Stimulated activated CD4-positive, alpha-beta T cell treated with anti-CD3 and anti-CD28 coated beads, Interleukin-2, amount 100 ng/mL, for 24 hours (primary cell): ENCODE measurements around the gene PRDM15.

Experiments
- DNase-seq, 2 donors: peaks; one replicate each; pipeline ENCODE4 v3.0.0-alpha.2; 2020

Gene PRDM15

GRCh38 chr21:41775149-41775472 is 104.0 kb downstream of the PRDM15 start:
- DNase-seq = no peak

- DNase-seq = no peak
Measured at GRCh38 chr21:41774467-41775148, 104.5 kb downstream of the PRDM15 start.

- DNase-seq = no peak
Measured at GRCh38 chr21:41772351-41773080, 106.6 kb downstream of the PRDM15 start.

- DNase-seq = no peak
Measured at GRCh38 chr21:41771625-41771945, 107.6 kb downstream of the PRDM15 start.

GRCh38 chr21:41770901-41771624 is 108.1 kb downstream of the PRDM15 start:
- no peak for DNase-seq

- DNase-seq = no peak
Measured at GRCh38 chr21:41769933-41770332, 109.2 kb downstream of the PRDM15 start.

- DNase-seq = no peak
Measured at GRCh38 chr21:41769521-41769920, 109.6 kb downstream of the PRDM15 start.

- no peak for DNase-seq
Measured at GRCh38 chr21:41769111-41769510, 110.0 kb downstream of the PRDM15 start.

GRCh38 chr21:41768437-41769042 is 110.6 kb downstream of the PRDM15 start:
- DNase-seq = peak; percentile 29 to 32

GRCh38 chr21:41767606-41768436 is 111.3 kb downstream of the PRDM15 start:
- DNase-seq = peak in 1 of 2 donors; percentile 19

GRCh38 chr21:41766883-41767605 is 112.1 kb downstream of the PRDM15 start, which contains the start of gene RIPK4:
Gene RIPK4 (minus strand): TSS chr21:41767052. CDS start chr21:41767041, 11 bp downstream.
- peak; percentile 63 to 74 for DNase-seq

GRCh38 chr21:41765973-41766882 is 112.9 kb downstream of the PRDM15 start:
- DNase-seq = no peak

- no peak for DNase-seq
Measured at GRCh38 chr21:41765420-41765821, 113.7 kb downstream of the PRDM15 start.

GRCh38 chr21:41764558-41765419 is 114.4 kb downstream of the PRDM15 start:
- DNase-seq = no peak

- no peak for DNase-seq
Measured at GRCh38 chr21:41763996-41764395, 115.1 kb downstream of the PRDM15 start.

GRCh38 chr21:41763398-41763931 is 115.7 kb downstream of the PRDM15 start:
- no peak for DNase-seq

- no peak for DNase-seq
Measured at GRCh38 chr21:41762753-41763152, 116.4 kb downstream of the PRDM15 start.

GRCh38 chr21:41761934-41762635 is 117.1 kb downstream of the PRDM15 start:
- DNase-seq = no peak
